GM12878 (cell line): ENCODE results near the gene CLK4.

ENCODE experiments used
- BRCA1 ChIP-seq: IDR thresholded peaks from 2 replicates; pipeline ENCODE4 v1.6.1; 2011; ENCODE audit warnings: low read depth, low read length, improper control_type of control experiment
- EED ChIP-seq: sonication (generic); IDR thresholded peaks from 2 replicates; pipeline ENCODE4 v1.6.1; 2016; ENCODE audit warnings: antibody characterized with exemption, low read depth
- FOXM1 ChIP-seq: IDR thresholded peaks from 2 replicates; pipeline ENCODE4 v1.6.1; 2012; ENCODE audit warnings: low read depth, mild to moderate bottlenecking, inconsistent platforms, low read length, moderate library complexity
- POLR2A ChIP-seq: IDR thresholded peaks from 2 replicates; pipeline ENCODE4 v1.6.1; 2011; ENCODE audit warnings: low read depth, mild to moderate bottlenecking, low read length
- RCOR1 ChIP-seq: conservative IDR thresholded peaks from 2 replicates; pipeline ENCODE4 v1.6.1; 2012; ENCODE audit warnings: low read depth, low read length, improper control_type of control experiment
- SIN3A ChIP-seq: IDR thresholded peaks from 2 replicates; pipeline ENCODE4 v1.6.1; 2012; ENCODE audit warnings: low read depth, low read length, improper control_type of control experiment
- SMAD1 ChIP-seq: fragments of 450-650 bp; IDR thresholded peaks from 2 replicates; pipeline ENCODE4 v1.6.1; 2018; ENCODE audit warnings: mild to moderate bottlenecking, low read depth; ENCODE audit not compliant: partially characterized antibody
- TCF7 ChIP-seq: IDR thresholded peaks from 2 replicates; pipeline ENCODE4 v1.6.1; 2014; ENCODE audit warnings: antibody characterized with exemption, borderline replicate concordance
- ZSCAN29 ChIP-seq: fragments of 450-650 bp; IDR thresholded peaks from 2 replicates; pipeline ENCODE4 v1.6.1; 2017; ENCODE audit warnings: mild to moderate bottlenecking, moderate library complexity
- TF ChIP-seq, protein P1 (sequence below), 3 experiments: IDR thresholded peaks in 2 of 3; conservative IDR thresholded peaks in 1 of 3; 2 replicates each; pipeline ENCODE4 v1.5.1; 2011; ENCODE audit warnings: low read depth in 3 of 3, low read length in 3 of 3, mild to moderate bottlenecking in 3 of 3, control low read depth in 2 of 3, moderate library complexity in 2 of 3, inconsistent platforms in 1 of 3, mixed read lengths in 1 of 3; ENCODE audit not compliant: control insufficient read depth in 2 of 3, insufficient read depth in 1 of 3; ENCODE audit errors: extremely low read depth in 1 of 3
- TF ChIP-seq, protein P2 (sequence below): fragments of 450-650 bp; formaldehyde crosslinking; IDR thresholded peaks from 2 replicates; pipeline ENCODE4 v1.4.0; 2020; ENCODE audit warnings: mild to moderate bottlenecking, moderate library complexity
- TF ChIP-seq, protein P3 (sequence below): IDR thresholded peaks from 2 replicates; pipeline ENCODE4 v1.6.1; 2012; ENCODE audit warnings: low read depth, low read length, improper control_type of control experiment
- TF ChIP-seq, protein P4 (sequence below): IDR thresholded peaks from 2 replicates; pipeline ENCODE4 v1.6.1; 2011; ENCODE audit warnings: borderline replicate concordance, low read depth, mild to moderate bottlenecking, moderate library complexity, low read length; ENCODE audit not compliant: insufficient read depth, poor library complexity, severe bottlenecking

DNA sequence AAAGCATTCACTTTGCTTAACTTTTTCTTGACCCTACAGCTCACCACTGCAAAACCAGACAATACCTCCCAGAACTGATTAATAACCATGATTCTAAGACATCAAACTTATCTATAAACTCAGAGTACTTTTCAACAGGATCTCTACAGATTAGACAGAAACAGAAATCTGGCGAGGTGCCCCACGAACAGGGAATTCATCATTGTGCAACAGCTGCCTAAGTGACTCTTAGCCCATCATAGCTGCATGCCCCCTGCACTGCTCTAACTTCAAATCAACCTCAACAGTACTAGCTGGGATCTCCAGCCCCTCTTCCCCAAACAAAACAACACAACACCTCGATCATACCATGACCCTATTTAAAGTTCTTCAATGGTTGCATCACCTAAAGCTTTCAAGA lies 20.6 kb downstream of the CLK4 start:
- TF ChIP-seq, protein P1, sequence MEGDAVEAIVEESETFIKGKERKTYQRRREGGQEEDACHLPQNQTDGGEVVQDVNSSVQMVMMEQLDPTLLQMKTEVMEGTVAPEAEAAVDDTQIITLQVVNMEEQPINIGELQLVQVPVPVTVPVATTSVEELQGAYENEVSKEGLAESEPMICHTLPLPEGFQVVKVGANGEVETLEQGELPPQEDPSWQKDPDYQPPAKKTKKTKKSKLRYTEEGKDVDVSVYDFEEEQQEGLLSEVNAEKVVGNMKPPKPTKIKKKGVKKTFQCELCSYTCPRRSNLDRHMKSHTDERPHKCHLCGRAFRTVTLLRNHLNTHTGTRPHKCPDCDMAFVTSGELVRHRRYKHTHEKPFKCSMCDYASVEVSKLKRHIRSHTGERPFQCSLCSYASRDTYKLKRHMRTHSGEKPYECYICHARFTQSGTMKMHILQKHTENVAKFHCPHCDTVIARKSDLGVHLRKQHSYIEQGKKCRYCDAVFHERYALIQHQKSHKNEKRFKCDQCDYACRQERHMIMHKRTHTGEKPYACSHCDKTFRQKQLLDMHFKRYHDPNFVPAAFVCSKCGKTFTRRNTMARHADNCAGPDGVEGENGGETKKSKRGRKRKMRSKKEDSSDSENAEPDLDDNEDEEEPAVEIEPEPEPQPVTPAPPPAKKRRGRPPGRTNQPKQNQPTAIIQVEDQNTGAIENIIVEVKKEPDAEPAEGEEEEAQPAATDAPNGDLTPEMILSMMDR (IDR thresholded peaks at IDR 0.05 in 2 of 3, conservative IDR thresholded peaks at IDR 0.05 in 1 of 3; ENCODE audit: control insufficient read depth in 2 of 3, extremely low read depth in 1 of 3, insufficient read depth in 1 of 3, low read depth in 3 of 3, low read length in 3 of 3): no peak
- TF ChIP-seq, protein P2, sequence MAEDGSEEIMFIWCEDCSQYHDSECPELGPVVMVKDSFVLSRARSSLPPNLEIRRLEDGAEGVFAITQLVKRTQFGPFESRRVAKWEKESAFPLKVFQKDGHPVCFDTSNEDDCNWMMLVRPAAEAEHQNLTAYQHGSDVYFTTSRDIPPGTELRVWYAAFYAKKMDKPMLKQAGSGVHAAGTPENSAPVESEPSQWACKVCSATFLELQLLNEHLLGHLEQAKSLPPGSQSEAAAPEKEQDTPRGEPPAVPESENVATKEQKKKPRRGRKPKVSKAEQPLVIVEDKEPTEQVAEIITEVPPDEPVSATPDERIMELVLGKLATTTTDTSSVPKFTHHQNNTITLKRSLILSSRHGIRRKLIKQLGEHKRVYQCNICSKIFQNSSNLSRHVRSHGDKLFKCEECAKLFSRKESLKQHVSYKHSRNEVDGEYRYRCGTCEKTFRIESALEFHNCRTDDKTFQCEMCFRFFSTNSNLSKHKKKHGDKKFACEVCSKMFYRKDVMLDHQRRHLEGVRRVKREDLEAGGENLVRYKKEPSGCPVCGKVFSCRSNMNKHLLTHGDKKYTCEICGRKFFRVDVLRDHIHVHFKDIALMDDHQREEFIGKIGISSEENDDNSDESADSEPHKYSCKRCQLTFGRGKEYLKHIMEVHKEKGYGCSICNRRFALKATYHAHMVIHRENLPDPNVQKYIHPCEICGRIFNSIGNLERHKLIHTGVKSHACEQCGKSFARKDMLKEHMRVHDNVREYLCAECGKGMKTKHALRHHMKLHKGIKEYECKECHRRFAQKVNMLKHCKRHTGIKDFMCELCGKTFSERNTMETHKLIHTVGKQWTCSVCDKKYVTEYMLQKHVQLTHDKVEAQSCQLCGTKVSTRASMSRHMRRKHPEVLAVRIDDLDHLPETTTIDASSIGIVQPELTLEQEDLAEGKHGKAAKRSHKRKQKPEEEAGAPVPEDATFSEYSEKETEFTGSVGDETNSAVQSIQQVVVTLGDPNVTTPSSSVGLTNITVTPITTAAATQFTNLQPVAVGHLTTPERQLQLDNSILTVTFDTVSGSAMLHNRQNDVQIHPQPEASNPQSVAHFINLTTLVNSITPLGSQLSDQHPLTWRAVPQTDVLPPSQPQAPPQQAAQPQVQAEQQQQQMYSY (CRISPR knock-in tag): no peak
- no peak for TF ChIP-seq RCOR1
- TF ChIP-seq, protein P3, sequence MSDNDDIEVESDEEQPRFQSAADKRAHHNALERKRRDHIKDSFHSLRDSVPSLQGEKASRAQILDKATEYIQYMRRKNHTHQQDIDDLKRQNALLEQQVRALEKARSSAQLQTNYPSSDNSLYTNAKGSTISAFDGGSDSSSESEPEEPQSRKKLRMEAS: no peak
- no peak for TF ChIP-seq POLR2A
- no peak for TF ChIP-seq EED
- TF ChIP-seq, protein P4, sequence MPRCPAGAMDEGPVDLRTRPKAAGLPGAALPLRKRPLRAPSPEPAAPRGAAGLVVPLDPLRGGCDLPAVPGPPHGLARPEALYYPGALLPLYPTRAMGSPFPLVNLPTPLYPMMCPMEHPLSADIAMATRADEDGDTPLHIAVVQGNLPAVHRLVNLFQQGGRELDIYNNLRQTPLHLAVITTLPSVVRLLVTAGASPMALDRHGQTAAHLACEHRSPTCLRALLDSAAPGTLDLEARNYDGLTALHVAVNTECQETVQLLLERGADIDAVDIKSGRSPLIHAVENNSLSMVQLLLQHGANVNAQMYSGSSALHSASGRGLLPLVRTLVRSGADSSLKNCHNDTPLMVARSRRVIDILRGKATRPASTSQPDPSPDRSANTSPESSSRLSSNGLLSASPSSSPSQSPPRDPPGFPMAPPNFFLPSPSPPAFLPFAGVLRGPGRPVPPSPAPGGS: no peak
- no peak for TF ChIP-seq FOXM1
- TF ChIP-seq TCF7: no peak
- TF ChIP-seq BRCA1: no peak
- no peak for TF ChIP-seq ZSCAN29
- no peak for TF ChIP-seq SMAD1
- TF ChIP-seq SIN3A: no peak
